Ascending aorta (tissue), 2 donors: ENCODE results near the gene CWF19L1. TPM values are rescaled to one million over a fixed set of nuclear protein-coding genes. Genes with fewer than 3 reads are reported as not detected.

ENCODE experiments used
- DNase-seq, 2 donors: peaks; one replicate each; pipeline ENCODE4 v3.0.0-alpha.2; 2019; ENCODE audit warnings: low spot score in 2 of 2
- H3K27ac ChIP-seq, 2 donors: fragments of 200-600 bp; sonication (generic); one replicate each; pipeline ENCODE4 v1.5.1; 2016 to 2017; ENCODE audit warnings: mild to moderate bottlenecking in 1 of 2
- H3K27me3 ChIP-seq: fragments of 200-600 bp; sonication (generic); one replicate; pipeline ENCODE4 v1.5.1; 2017
- H3K36me3 ChIP-seq, 2 donors: fragments of 200-600 bp; sonication (generic); one replicate each; pipeline ENCODE4 v1.5.1; 2016
- H3K4me1 ChIP-seq, 2 donors: fragments of 200-600 bp; sonication (generic); one replicate each; pipeline ENCODE4 v1.5.1; 2016 to 2017; ENCODE audit warnings: mild to moderate bottlenecking in 1 of 2
- H3K4me3 ChIP-seq, 2 donors: fragments of 200-600 bp; sonication (generic); one replicate each; pipeline ENCODE4 v1.5.1; 2016 to 2017; ENCODE audit warnings: mild to moderate bottlenecking in 1 of 2
- H3K9me3 ChIP-seq, 2 donors: fragments of 200-600 bp; sonication (generic); one replicate each; pipeline ENCODE4 v1.5.1; 2016
- CTCF ChIP-seq, 3 experiments: fragments of 200-600 bp in 2 of 3; fragments of 450-650 bp in 1 of 3; sonication (generic) in 2 of 3; IDR thresholded peaks; one replicate each; pipeline ENCODE4 v1.5.1; 2016 to 2019; ENCODE audit warnings: antibody characterized with exemption in 3 of 3, mild to moderate bottlenecking in 1 of 3, moderate library complexity in 1 of 3
- intact Hi-C: fragments of 100-400 bp; cut with DNase I; formaldehyde crosslinking; loops from one replicate; pipeline ENCODE4 v1.15.1; 2023
- total RNA-seq: library from RNA; depleted of rRNA; stranded (reverse); fragments of >200 nt; gene quantifications from one replicate; pipeline ENCODE4 v1.1.0, GENCODE V29; 2016

CWF19L1 gene
- 14.3 TPM for total RNA-seq

DNA sequence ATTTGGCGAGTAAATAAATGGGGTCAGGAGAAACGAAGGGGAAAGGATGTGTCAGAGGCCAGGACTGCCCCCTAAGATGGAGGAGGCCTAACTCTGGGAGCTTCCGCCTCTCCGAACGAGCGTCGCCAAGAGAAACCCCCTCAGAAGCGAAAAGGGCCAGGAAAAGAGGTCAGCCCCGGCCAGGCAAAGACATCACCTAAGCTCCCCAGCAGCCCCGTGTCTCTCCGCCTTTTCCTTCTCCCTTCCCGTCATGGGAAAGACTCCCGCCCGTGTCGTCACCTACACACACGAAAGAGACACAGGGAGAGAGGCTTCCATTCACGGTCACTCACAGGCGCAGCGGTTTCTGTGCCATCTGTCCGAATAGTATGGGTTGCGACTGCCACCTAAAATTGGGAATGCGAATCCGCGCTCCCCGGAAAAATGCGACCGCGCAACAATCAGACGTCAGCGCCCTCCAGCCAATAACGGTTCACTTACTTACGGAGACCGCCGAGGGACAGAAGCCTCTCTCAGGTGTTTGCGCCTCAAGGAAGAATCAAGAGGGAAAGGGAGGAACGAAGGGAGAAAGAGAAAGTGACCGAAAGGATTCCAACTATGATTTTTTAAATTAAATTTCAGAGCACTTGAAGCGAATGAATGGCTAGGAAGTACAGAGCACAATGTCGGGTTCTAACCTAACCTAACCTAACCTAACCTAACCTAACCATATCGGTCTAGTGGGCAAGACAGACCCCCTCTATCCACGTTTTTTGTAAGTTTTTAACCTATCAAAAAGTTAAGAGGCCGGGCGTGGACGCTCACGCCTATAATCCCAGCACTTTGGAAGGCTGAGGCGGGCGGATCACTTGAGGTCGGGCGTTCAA is at the start of gene CWF19L1:
Gene CWF19L1 (minus strand): TSS at position 400 of the 866 bp plus-strand sequence. CDS start 45 bp downstream, at position 355.
- DNase-seq = peak; percentile 47 to 91
- Histone ChIP-seq H3K9me3 (no peaks in the 10 kb centered on the region), H3K4me3 (peak within 1 kb of the TSS; percentile 73 to 89), H3K27ac (peak within 1 kb of the TSS; percentile 70 to 84), H3K36me3 (no peaks in the 10 kb centered on the region), H3K4me1 (peaks cover 4 to 11% of the 10 kb centered on the region in 2 donors), H3K27me3 (no peaks in the 10 kb centered on the region)
- intact Hi-C loops = loop anchor here (1.0 kb wide), 3 partner anchors 19 to 82 kb away; partner anchors contain the start of genes BLOC1S2 and CHUK
- no peak for TF ChIP-seq CTCF (IDR thresholded peaks at IDR 0.05)

DNA sequence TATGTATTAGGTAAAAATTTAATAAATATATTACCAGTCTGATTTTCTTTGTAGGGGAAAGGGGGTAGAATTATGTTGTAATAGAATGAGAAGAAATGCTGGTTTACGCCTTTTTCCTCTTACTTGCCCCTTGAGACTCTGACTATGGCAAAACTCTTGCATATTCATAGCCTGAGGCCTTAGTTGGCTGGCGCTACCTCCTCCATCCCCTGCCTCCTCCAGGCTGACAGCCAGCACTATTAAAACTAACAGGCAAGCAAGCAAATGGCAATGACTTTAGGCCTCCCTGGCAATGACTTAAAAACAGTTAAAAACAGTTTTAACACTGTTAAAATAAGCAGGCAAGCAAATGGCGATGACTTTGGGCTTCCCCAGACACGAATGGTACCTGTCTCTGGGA is 48.2 kb upstream of the CWF19L1 start:
- intact Hi-C loops = no loop called here
- Histone ChIP-seq H3K27ac (no peak overlapping the region), H3K27me3 (no peaks in the 10 kb centered on the region)

GRCh38 chr10:100311298-100311697 is 43.9 kb upstream of the CWF19L1 start:
- TF ChIP-seq CTCF (IDR thresholded peaks at IDR 0.05) = no peak
- Histone ChIP-seq H3K27me3 (no peaks in the 10 kb centered on the region), H3K36me3 (no peaks in the 10 kb centered on the region), H3K4me3 (no peak overlapping the region), H3K9me3 (no peaks in the 10 kb centered on the region), H3K27ac (no peak overlapping the region), H3K4me1 (no peaks in the 10 kb centered on the region)
- intact Hi-C loops = no loop called here
- DNase-seq = no peak

More for the DNA sequence above, 48.2 kb upstream of the CWF19L1 start:
- no peaks in the 10 kb centered on the region for H3K36me3 ChIP-seq
- no peaks in the 10 kb centered on the region for H3K9me3 ChIP-seq
- no peaks in the 10 kb centered on the region for H3K4me1 ChIP-seq
- no peak for DNase-seq
- TF ChIP-seq CTCF (IDR thresholded peaks at IDR 0.05) = no peak
- H3K4me3 ChIP-seq = no peak overlapping the region

DNA sequence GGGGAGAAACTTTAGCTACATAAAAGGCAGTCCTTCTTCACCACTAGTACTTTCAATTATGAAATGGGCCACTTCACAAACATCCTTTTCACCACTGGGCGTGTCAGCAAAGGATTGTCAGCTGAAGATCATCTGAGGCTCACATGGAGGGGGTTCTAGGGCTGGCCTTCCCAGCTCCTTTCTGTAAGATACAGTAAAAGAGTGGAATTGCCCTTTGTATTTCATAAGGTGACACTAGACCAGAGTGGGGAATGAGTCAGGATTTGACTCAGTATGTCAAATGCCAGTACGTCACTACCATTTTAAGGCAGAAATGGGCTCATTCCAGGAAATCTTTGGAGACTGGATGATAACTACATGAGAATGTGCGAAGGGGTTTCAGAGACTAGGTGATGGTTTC is 40.2 kb upstream of the CWF19L1 start:
- H3K36me3 ChIP-seq = no peaks in the 10 kb centered on the region
- H3K4me1 ChIP-seq = no peaks in the 10 kb centered on the region
- H3K4me3 ChIP-seq = no peak overlapping the region
- no peak overlapping the region for H3K27ac ChIP-seq
- no peaks in the 10 kb centered on the region for H3K27me3 ChIP-seq
- no peak for DNase-seq
- no peaks in the 10 kb centered on the region for H3K9me3 ChIP-seq
- intact Hi-C loops = no loop called here
- no peak for TF ChIP-seq CTCF (IDR thresholded peaks at IDR 0.05)

GRCh38 chr10:100306861-100307260 is 39.4 kb upstream of the CWF19L1 start:
- Histone ChIP-seq H3K9me3 (no peaks in the 10 kb centered on the region), H3K4me3 (no peak overlapping the region), H3K36me3 (no peaks in the 10 kb centered on the region), H3K4me1 (no peaks in the 10 kb centered on the region), H3K27me3 (no peaks in the 10 kb centered on the region), H3K27ac (no peak overlapping the region)
- no peak for DNase-seq
- intact Hi-C loops = no loop called here
- no peak for TF ChIP-seq CTCF (IDR thresholded peaks at IDR 0.05)
